GM23338 (cell line): ENCODE data around the gene ACOX3. TPM values are rescaled to one million over a fixed set of nuclear protein-coding genes. Genes with fewer than 3 reads are reported as not detected.

Experiments used
- ATAC-seq: fragments of 200-7000 bp; cut with Tn5 transposase; 3 replicates; pipeline ENCODE4 v1.9.1; 2020
- DNase-seq: peaks from one replicate; pipeline ENCODE4 v3.0.0-alpha.2; 2015; ENCODE audit warnings: low spot score
- H2AFZ ChIP-seq: fragments of 200-600 bp; sonication (generic); 2 replicates; pipeline ENCODE4 v1.8.0; 2016; ENCODE audit warnings: antibody characterized with exemption, mild to moderate bottlenecking, moderate library complexity
- H3F3A ChIP-seq: fragments of 200-600 bp; sonication (generic); replicated peaks from 2 replicates; pipeline ENCODE4 v1.8.0; 2017; ENCODE audit warnings: antibody characterized with exemption, mixed run types, low read depth
- H3K27ac ChIP-seq: fragments of 200-600 bp; sonication (generic); 2 replicates; pipeline ENCODE4 v1.6.1; 2016; ENCODE audit warnings: low read depth
- H3K27me3 ChIP-seq: fragments of 200-600 bp; sonication (generic); 2 replicates; pipeline ENCODE4 v1.8.0; 2016; ENCODE audit warnings: mild to moderate bottlenecking, mixed run types, moderate library complexity; ENCODE audit not compliant: insufficient read depth
- H3K36me3 ChIP-seq: fragments of 200-600 bp; sonication (generic); 2 replicates; pipeline ENCODE4 v1.8.0; 2016; ENCODE audit warnings: mild to moderate bottlenecking; ENCODE audit not compliant: insufficient read depth
- H3K4me1 ChIP-seq: fragments of 200-600 bp; sonication (generic); 2 replicates; pipeline ENCODE4 v1.8.0; 2016; ENCODE audit warnings: mild to moderate bottlenecking, moderate library complexity; ENCODE audit not compliant: insufficient read depth
- H3K4me2 ChIP-seq: fragments of 200-600 bp; sonication (generic); 2 replicates; pipeline ENCODE4 v1.7.1; 2017; ENCODE audit warnings: mixed run types
- H3K4me3 ChIP-seq: fragments of 200-600 bp; sonication (generic); 2 replicates; pipeline ENCODE4 v1.6.1; 2016; ENCODE audit warnings: mixed run types
- H3K79me2 ChIP-seq: fragments of 200-600 bp; sonication (generic); replicated peaks from 2 replicates; pipeline ENCODE4 v1.8.0; 2017; ENCODE audit warnings: mild to moderate bottlenecking; ENCODE audit not compliant: insufficient read depth
- H3K9me2 ChIP-seq: fragments of 200-600 bp; sonication (generic); 2 replicates; pipeline ENCODE4 v1.8.0; 2017; ENCODE audit not compliant: insufficient read depth
- H4K20me1 ChIP-seq: fragments of 200-600 bp; sonication (generic); replicated peaks from 2 replicates; pipeline ENCODE4 v1.8.0; 2017; ENCODE audit warnings: mild to moderate bottlenecking; ENCODE audit not compliant: insufficient read depth
- H3K27ac Mint-ChIP-seq: 2 replicates; pipeline ENCODE4 v1.8.0; 2020; ENCODE audit warnings: inconsistent platforms, mild to moderate bottlenecking, moderate library complexity, mixed read lengths
- H3K27me3 Mint-ChIP-seq: 3 replicates; pipeline ENCODE4 v1.8.0; 2022; ENCODE audit warnings: low read depth, mild to moderate bottlenecking, moderate library complexity, mixed read lengths, inconsistent platforms; ENCODE audit not compliant: insufficient read depth, poor library complexity
- H3K36me3 Mint-ChIP-seq: 3 replicates; pipeline ENCODE4 v1.8.0; 2021; ENCODE audit warnings: low read depth, mild to moderate bottlenecking, inconsistent platforms, moderate library complexity, mixed read lengths
- H3K4me1 Mint-ChIP-seq: 3 replicates; pipeline ENCODE4 v1.8.0; 2020; ENCODE audit warnings: mild to moderate bottlenecking, inconsistent platforms, mixed read lengths
- H3K4me3 Mint-ChIP-seq: 3 replicates; pipeline ENCODE4 v1.8.0; 2021; ENCODE audit warnings: moderate library complexity, mild to moderate bottlenecking, inconsistent platforms, mixed read lengths
- H3K9me3 Mint-ChIP-seq: 3 replicates; pipeline ENCODE4 v1.8.0; 2020; ENCODE audit warnings: moderate library complexity, mild to moderate bottlenecking, inconsistent platforms, mixed read lengths
- CREB1 ChIP-seq: fragments of 250-450 bp; sonication (Bioruptor Pico); IDR thresholded peaks from 2 replicates; pipeline ENCODE4 v1.5.0; 2020; ENCODE audit warnings: low read depth, mild to moderate bottlenecking, moderate library complexity
- EZH2 ChIP-seq: fragments of 200-600 bp; sonication (generic); IDR thresholded peaks from one replicate; pipeline ENCODE4 v1.8.0; 2017; ENCODE audit warnings: antibody characterized with exemption, mild to moderate bottlenecking, low read depth; ENCODE audit not compliant: unreplicated experiment
- JUNB ChIP-seq: IDR thresholded peaks from one replicate; pipeline ENCODE4 v1.6.1; 2016; ENCODE audit warnings: antibody characterized with exemption; ENCODE audit not compliant: unreplicated experiment
- NANOG ChIP-seq: IDR thresholded peaks from 2 replicates; pipeline ENCODE4 v1.6.1; 2016; ENCODE audit warnings: antibody characterized with exemption, borderline replicate concordance
- ZNF114 ChIP-seq: fragments of 250-450 bp; sonication (Bioruptor Pico); IDR thresholded peaks from 2 replicates; pipeline ENCODE4 v1.5.0; 2020; ENCODE audit warnings: mild to moderate bottlenecking, moderate library complexity
- polyA plus RNA-seq: library from polyadenylated mRNA; unstranded; fragments of >200 nt; fragmentation: Nextera tagmentation; extraction: Ambion mirVana; gene quantifications from 2 replicates; pipeline ENCODE4 v1.2.1, GENCODE V29; 2016
- total RNA-seq: library from RNA; depleted of rRNA; stranded (reverse); fragments of >200 nt; shearing (Covaris generic); gene quantifications from 2 replicates; pipeline ENCODE4 v1.2.3, GENCODE V29; 2014
- TF ChIP-seq, protein P1 (sequence below): fragments of 250-450 bp; sonication (Bioruptor Pico); IDR thresholded peaks from 2 replicates; pipeline ENCODE4 v1.5.0; 2020; ENCODE audit warnings: mild to moderate bottlenecking, moderate library complexity
- TF ChIP-seq, protein P2 (sequence below): IDR thresholded peaks from 2 replicates; pipeline ENCODE4 v1.6.1; 2016; ENCODE audit warnings: antibody characterized with exemption

The ACOX3 gene
- total and polyA plus RNA-seq, 2 experiments from 2014 or later, result 6.4 to 17.2 TPM

DNA sequence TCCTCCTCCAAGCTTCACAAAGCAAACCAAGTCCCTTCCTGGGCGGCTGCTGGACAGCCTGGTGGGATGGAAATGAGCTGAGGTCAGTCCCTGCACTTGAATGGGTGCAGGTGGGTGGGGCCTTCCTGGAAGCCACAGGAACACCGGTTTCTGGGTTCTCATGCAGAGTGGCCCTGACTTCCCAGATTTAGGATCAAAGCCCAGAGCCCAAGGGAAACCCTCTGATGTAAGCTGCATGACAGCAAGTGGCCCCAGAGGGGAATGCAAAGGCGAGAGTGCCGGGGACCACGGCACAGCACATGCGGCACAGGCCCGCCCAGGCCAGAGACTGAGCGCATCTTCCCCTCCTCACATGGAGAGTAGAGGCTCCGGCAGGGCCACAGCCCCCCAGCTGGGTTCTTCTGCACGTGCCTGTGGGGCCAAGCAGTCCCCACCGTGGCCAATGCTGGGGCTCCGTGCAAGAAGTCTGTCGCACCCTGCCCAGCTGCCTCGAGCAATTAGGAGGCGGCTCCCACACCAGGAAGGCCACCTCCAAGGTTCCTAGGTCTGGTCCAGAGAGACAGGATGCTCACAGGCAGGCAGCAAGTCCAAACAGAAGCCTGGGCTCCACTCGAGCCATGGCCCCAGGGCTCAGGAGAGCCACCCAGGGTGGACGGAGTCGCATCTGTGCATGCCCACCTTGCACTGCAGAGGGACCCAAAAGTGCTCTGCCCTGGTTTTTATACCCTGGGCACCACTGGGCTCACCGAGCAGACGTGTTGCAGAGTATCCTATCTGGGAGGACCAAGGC is 88.0 kb downstream of the ACOX3 start (continued):
- TF ChIP-seq, protein P1, sequence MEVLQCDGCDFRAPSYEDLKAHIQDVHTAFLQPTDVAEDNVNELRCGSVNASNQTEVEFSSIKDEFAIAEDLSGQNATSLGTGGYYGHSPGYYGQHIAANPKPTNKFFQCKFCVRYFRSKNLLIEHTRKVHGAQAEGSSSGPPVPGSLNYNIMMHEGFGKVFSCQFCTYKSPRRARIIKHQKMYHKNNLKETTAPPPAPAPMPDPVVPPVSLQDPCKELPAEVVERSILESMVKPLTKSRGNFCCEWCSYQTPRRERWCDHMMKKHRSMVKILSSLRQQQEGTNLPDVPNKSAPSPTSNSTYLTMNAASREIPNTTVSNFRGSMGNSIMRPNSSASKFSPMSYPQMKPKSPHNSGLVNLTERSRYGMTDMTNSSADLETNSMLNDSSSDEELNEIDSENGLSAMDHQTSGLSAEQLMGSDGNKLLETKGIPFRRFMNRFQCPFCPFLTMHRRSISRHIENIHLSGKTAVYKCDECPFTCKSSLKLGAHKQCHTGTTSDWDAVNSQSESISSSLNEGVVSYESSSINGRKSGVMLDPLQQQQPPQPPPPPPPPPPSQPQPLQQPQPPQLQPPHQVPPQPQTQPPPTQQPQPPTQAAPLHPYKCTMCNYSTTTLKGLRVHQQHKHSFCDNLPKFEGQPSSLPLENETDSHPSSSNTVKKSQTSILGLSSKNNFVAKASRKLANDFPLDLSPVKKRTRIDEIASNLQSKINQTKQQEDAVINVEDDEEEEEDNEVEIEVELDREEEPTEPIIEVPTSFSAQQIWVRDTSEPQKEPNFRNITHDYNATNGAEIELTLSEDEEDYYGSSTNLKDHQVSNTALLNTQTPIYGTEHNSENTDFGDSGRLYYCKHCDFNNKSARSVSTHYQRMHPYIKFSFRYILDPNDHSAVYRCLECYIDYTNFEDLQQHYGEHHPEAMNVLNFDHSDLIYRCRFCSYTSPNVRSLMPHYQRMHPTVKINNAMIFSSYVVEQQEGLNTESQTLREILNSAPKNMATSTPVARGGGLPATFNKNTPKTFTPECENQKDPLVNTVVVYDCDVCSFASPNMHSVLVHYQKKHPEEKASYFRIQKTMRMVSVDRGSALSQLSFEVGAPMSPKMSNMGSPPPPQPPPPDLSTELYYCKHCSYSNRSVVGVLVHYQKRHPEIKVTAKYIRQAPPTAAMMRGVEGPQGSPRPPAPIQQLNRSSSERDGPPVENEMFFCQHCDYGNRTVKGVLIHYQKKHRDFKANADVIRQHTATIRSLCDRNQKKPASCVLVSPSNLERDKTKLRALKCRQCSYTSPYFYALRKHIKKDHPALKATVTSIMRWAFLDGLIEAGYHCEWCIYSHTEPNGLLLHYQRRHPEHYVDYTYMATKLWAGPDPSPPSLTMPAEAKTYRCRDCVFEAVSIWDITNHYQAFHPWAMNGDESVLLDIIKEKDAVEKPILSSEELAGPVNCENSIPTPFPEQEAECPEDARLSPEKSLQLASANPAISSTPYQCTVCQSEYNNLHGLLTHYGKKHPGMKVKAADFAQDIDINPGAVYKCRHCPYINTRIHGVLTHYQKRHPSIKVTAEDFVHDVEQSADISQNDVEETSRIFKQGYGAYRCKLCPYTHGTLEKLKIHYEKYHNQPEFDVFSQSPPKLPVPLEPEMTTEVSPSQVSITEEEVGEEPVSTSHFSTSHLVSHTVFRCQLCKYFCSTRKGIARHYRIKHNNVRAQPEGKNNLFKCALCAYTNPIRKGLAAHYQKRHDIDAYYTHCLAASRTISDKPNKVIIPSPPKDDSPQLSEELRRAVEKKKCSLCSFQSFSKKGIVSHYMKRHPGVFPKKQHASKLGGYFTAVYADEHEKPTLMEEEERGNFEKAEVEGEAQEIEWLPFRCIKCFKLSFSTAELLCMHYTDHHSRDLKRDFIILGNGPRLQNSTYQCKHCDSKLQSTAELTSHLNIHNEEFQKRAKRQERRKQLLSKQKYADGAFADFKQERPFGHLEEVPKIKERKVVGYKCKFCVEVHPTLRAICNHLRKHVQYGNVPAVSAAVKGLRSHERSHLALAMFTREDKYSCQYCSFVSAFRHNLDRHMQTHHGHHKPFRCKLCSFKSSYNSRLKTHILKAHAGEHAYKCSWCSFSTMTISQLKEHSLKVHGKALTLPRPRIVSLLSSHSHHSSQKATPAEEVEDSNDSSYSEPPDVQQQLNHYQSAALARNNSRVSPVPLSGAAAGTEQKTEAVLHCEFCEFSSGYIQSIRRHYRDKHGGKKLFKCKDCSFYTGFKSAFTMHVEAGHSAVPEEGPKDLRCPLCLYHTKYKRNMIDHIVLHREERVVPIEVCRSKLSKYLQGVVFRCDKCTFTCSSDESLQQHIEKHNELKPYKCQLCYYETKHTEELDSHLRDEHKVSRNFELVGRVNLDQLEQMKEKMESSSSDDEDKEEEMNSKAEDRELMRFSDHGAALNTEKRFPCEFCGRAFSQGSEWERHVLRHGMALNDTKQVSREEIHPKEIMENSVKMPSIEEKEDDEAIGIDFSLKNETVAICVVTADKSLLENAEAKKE, result no peak
- no peak for TF ChIP-seq EZH2
- TF ChIP-seq, protein P2, sequence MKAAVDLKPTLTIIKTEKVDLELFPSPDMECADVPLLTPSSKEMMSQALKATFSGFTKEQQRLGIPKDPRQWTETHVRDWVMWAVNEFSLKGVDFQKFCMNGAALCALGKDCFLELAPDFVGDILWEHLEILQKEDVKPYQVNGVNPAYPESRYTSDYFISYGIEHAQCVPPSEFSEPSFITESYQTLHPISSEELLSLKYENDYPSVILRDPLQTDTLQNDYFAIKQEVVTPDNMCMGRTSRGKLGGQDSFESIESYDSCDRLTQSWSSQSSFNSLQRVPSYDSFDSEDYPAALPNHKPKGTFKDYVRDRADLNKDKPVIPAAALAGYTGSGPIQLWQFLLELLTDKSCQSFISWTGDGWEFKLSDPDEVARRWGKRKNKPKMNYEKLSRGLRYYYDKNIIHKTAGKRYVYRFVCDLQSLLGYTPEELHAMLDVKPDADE, result no peak
- no peak for TF ChIP-seq JUNB
- no peak for TF ChIP-seq ZNF114 (CRISPR knock-in tag)

- peaks cover 15% of the 10 kb centered on the region for H3K27me3 Mint-ChIP-seq
- no peak for TF ChIP-seq CREB1 (CRISPR knock-in tag)
- TF ChIP-seq JUNB, result no peak
- no peak for TF ChIP-seq NANOG
- TF ChIP-seq, protein P1, result no peak
These were observed 88.6 kb downstream of the ACOX3 start for GRCh38 chr4:8351931-8352367.

More at GRCh38 chr4:8351931-8352367, 88.6 kb downstream of the ACOX3 start:
- no peaks in the 10 kb centered on the region for H3K36me3 ChIP-seq
- H3F3A ChIP-seq, result no peaks in the 10 kb centered on the region
- H3K27ac Mint-ChIP-seq, result no peak overlapping the region
- no peak overlapping the region for H3K4me2 ChIP-seq
- no peak overlapping the region for H3K4me3 ChIP-seq
- H2AFZ ChIP-seq, result 0 out of 2 replicates have a peak overlapping the region, but pooled peaks have one; percentile 38
- no peak for DNase-seq
- peaks cover 34% of the 10 kb centered on the region for H3K4me1 Mint-ChIP-seq
- H3K9me3 Mint-ChIP-seq, result 0 out of 3 replicates have a peak, but pooled peaks cover 2% of the 10 kb centered on the region
- peaks cover 4% of the 10 kb centered on the region; the same call in 1 of the 2 replicates for H3K9me2 ChIP-seq
- H3K27me3 ChIP-seq, result peaks cover 12% of the 10 kb centered on the region
- H3K36me3 Mint-ChIP-seq, result peaks cover 2% of the 10 kb centered on the region; the same call in 1 of the 3 replicates
- peaks cover 9% of the 10 kb centered on the region; the same call in 1 of the 2 replicates for H3K4me1 ChIP-seq
- H3K79me2 ChIP-seq, result no peaks in the 10 kb centered on the region
- no peaks in the 10 kb centered on the region for H4K20me1 ChIP-seq
- no peak overlapping the region for H3K27ac ChIP-seq
- H3K4me3 Mint-ChIP-seq, result no peak overlapping the region
- peak; percentile 14; the same call in 2 of the 3 replicates for ATAC-seq
